Brain microvascular endothelial cell (primary cell): ENCODE data around the gene ZNF71.

Source experiments
- DNase-seq: peaks from one replicate; pipeline ENCODE4 v3.0.0-alpha.2; 2020
- H3K27ac ChIP-seq: fragments of 250-450 bp; sonication (Bioruptor Pico); 2 replicates; pipeline ENCODE4 v1.5.1; 2020; ENCODE audit warnings: mild to moderate bottlenecking, moderate library complexity
- H3K27me3 ChIP-seq: fragments of 250-450 bp; sonication (Bioruptor Pico); replicated peaks from 2 replicates; pipeline ENCODE4 v1.5.1; 2020; ENCODE audit warnings: mild to moderate bottlenecking
- H3K36me3 ChIP-seq: fragments of 250-450 bp; sonication (Bioruptor Pico); replicated peaks from 2 replicates; pipeline ENCODE4 v1.5.1; 2020; ENCODE audit warnings: mild to moderate bottlenecking
- H3K4me3 ChIP-seq: 2 replicates; pipeline ENCODE4 v1.5.1; 2011; ENCODE audit warnings: low read depth, mild to moderate bottlenecking, control low read depth, low read length, moderate library complexity
- in situ Hi-C: cut with HindIII; loops from 2 replicates; pipeline ENCODE4 v1.10.0; 2017; ENCODE audit warnings: low sequenced_read_pairs, low pct_ligation_motif_present
- TF ChIP-seq, protein P1 (sequence below): IDR thresholded peaks from 2 replicates; pipeline ENCODE4 v1.5.1; 2011; ENCODE audit warnings: low read depth, mild to moderate bottlenecking, moderate library complexity, low read length, control low read depth, inconsistent platforms; ENCODE audit errors: missing control alignments

The ZNF71 gene

DNA sequence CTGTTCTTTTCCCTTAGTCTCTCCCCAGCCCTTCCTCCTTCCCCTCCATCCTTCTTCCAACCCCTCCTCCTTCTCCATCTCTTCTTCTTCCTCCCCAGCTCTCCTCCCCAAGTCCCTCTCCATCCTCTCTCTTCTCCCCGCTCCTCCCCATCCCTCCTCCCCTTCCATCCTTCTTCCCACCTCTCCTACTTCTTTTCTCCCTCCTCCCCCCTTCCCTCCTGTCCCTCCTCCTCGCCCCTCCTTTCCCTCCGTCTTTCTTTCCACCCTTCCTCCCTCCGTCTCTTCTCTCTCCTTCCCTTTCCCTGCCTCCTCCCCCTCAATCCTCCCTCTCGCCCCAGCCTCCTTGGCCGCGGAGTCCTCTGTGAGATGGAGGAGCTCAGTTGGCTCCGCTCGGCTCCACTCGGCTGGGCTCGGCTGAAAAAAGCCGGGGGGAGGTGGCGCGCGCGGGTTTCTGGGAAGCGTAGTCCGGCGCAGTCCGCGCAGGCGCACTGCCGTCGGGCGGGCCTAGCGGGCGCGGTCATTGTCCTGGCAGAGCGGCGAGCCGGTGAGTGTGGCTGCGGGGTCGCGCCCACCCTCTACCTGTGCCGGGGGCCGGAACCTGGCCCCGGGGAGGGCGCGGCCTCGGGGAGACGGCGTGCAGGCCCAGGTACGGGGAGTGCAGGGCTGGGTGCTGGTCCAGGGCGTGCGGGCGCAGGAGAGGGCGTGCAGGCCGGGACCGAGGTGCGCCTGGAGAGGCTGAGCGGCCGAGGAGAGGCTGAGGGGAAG is at the start of gene ZNF71:
Gene ZNF71 (plus strand): TSS at position 520 of the 765 bp plus-strand sequence. CDS start 6,257 bp downstream, outside the sequence.
- peak within 1 kb of the TSS; percentile 94 for H3K4me3 ChIP-seq
- H3K27ac ChIP-seq = no peak within 1 kb of the TSS
- TF ChIP-seq, protein P1, sequence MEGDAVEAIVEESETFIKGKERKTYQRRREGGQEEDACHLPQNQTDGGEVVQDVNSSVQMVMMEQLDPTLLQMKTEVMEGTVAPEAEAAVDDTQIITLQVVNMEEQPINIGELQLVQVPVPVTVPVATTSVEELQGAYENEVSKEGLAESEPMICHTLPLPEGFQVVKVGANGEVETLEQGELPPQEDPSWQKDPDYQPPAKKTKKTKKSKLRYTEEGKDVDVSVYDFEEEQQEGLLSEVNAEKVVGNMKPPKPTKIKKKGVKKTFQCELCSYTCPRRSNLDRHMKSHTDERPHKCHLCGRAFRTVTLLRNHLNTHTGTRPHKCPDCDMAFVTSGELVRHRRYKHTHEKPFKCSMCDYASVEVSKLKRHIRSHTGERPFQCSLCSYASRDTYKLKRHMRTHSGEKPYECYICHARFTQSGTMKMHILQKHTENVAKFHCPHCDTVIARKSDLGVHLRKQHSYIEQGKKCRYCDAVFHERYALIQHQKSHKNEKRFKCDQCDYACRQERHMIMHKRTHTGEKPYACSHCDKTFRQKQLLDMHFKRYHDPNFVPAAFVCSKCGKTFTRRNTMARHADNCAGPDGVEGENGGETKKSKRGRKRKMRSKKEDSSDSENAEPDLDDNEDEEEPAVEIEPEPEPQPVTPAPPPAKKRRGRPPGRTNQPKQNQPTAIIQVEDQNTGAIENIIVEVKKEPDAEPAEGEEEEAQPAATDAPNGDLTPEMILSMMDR = no peak
- H3K36me3 ChIP-seq = no peaks in the 10 kb centered on the region
- H3K27me3 ChIP-seq = no peaks in the 10 kb centered on the region
- in situ Hi-C loops = no loop called here
- peak; percentile 84 for DNase-seq

DNA sequence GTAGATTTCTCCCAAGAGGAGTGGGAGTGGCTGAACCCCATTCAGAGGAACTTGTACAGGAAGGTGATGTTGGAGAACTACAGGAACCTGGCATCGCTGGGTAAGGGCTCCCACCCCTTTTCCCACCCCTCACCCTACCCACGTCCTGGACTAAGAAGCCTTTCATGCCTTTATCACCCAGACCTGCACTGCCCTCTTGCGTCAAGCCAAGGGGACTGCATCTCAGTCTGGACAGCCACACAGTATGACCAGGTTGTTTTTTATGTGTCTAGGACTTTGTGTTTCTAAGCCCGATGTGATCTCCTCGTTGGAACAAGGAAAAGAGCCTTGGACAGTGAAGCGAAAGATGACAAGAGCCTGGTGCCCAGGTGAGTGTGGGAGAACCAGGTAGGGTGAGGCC is 47.6 kb upstream of the ZNF71 start:
- Histone ChIP-seq H3K27ac (no peak overlapping the region), H3K27me3 (no peaks in the 10 kb centered on the region), H3K36me3 (peaks cover 35% of the 10 kb centered on the region), H3K4me3 (no peak overlapping the region)
- TF ChIP-seq, protein P1 = peak; percentile 39
- in situ Hi-C loops = no loop called here
- no peak for DNase-seq

DNA sequence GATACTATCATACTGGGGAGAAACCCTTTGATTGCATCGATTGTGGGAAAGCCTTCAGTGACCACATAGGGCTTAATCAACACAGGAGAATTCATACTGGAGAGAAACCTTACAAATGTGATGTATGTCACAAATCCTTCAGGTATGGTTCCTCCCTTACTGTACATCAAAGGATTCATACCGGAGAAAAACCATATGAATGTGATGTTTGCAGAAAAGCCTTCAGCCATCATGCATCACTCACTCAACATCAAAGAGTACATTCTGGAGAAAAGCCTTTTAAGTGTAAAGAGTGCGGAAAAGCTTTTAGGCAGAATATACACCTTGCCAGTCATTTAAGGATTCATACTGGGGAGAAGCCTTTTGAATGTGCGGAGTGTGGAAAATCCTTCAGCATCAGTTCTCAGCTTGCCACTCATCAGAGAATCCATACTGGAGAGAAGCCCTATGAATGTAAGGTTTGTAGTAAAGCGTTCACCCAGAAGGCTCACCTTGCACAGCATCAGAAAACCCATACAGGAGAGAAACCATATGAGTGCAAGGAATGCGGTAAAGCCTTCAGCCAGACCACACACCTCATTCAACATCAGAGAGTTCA is 40.7 kb upstream of the ZNF71 start:
- Histone ChIP-seq H3K4me3 (no peak overlapping the region), H3K27me3 (no peaks in the 10 kb centered on the region), H3K27ac (no peak overlapping the region), H3K36me3 (peaks cover 35% of the 10 kb centered on the region)
- no peak for DNase-seq
- in situ Hi-C loops = no loop called here
- TF ChIP-seq, protein P1 = no peak

DNA sequence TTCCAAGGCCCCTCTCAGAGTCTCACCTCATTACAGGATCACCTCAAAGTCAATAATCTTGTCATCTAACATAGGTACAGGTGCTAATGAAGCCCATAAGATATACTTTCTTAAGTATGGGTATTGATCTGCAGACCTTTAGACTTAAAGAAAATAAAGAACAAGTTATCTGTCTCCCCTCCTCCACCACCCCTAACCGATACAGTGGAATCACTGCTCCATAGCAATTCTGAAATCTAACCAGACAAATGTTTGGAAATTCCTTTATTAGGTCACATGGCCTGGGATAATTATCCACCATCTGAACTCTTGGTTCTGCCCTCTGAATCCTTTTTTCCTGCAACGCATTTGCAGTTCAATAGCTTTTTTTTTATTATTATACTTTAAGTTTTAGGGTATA is 32.3 kb upstream of the ZNF71 start:
- in situ Hi-C loops = no loop called here
- H3K36me3 ChIP-seq = no peaks in the 10 kb centered on the region
- no peak overlapping the region for H3K27ac ChIP-seq
- H3K27me3 ChIP-seq = no peaks in the 10 kb centered on the region
- DNase-seq = no peak
- TF ChIP-seq, protein P1 = no peak
- no peak overlapping the region for H3K4me3 ChIP-seq

DNA sequence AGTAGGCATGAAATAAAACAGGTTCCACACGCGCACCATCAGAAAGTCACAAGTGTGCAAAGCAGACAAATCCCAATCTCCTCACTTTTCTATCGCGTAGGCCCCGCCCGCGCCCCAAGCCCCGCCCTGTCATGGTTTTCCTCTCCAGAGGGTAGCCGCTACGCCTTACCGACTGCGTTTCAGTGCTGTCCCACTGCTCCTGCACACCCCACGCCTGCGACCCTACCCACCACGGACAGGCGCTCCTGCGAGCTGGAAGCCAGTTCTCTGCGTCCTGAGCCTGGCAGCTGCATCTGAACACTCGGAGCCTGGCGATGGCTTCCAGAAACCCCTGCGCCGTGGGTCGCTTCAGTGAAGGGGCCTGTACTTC is 28.2 kb upstream of the ZNF71 start:
- H3K36me3 ChIP-seq = peaks cover 23% of the 10 kb centered on the region
- peak overlapping the region; percentile 34 for H3K27ac ChIP-seq
- H3K4me3 ChIP-seq = peak overlapping the region; percentile 95
- in situ Hi-C loops = no loop called here
- peak; percentile 43 for DNase-seq
- TF ChIP-seq, protein P1 = no peak
- no peaks in the 10 kb centered on the region for H3K27me3 ChIP-seq
